Left kidney (tissue), 2 donors: Measurements from ENCODE around the gene SLC22A31. TPM values are rescaled to one million over a fixed set of nuclear protein-coding genes. Genes with fewer than 3 reads are reported as not detected.
"Not testable (repeated sequence)": the region's sequence is repeated elsewhere in the genome, so short reads cannot be mapped to it uniquely, and the experiment has no call there.

Experiments used
- DNase-seq: peaks from one replicate; pipeline ENCODE4 v3.0.0-alpha.2; 2013
- polyA plus RNA-seq: library from polyadenylated mRNA; unstranded; fragments of 120-200 nt; gene quantifications from one replicate; pipeline ENCODE4 v1.2.1, GENCODE V29; 2013; ENCODE audit not compliant: insufficient read length

SLC22A31 gene
- polyA plus RNA-seq, 1 donor, result 0.48 TPM

DNA sequence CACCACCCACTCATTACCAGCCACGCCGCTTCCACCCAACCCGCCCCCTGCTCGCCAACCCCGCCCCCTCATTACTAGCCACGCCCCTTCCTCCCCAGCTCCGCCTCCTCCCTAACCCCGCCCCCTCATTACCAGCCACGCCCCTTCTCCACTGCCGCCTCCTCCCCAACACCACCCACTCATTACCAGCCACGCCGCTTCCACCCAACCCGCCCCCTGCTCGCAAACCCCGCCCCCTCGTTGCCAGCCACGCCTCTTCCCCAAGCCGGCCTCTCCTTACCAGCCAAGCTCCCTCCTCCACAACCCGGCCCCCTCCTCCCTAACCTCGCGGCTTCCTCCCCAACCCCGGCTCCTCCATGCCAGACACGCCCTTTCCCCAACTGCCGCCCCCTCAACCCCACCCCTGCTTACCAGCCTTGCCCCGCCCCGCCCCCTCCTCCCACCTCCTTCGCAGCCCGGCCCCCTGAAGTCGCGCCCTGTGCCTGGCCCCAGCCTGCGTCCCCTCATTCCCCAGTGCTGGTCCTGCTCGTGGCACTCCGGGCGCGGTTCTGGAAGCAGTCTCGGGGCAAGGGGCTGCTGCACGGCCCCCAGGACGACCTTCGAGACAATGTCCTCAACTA, 7.3 kb downstream of the SLC22A31 start:
- DNase-seq, result no peak

DNA sequence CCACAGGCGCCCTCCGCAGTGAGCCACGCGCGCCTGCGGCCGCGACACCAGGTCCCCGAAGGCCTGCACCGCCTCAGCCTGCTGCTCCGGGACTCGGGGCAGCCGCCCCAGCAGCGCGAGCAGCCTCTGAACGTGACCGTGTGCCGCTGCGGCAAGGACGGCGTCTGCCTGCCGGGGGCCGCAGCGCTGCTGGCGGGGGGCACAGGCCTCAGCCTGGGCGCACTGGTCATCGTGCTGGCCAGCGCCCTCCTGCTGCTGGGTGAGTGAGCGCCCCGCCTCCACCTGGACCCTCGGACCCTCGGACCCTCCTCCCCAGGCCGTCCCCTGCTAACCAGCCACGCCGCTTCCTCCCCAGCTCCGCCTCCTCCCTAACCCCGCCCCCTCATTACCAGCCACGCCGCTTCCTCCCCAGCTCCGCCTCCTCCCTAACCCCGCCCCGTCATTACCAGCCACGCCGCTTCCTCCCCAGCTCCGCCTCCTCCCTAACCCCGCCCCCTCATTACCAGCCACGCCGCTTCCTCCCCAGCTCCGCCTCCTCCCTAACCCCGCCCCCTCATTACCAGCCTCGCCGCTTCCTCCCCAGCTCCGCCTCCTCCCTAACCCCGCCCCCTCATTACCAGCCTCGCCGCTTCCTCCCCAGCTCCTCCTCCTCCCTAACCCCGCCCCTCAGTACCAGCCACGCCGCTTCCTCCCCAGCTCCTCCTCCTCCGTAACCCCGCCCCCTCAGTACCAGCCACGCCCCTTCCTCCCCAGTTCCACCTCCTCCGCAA, 8.0 kb downstream of the SLC22A31 start:
- not testable (repeated sequence) for DNase-seq

GRCh38 chr16:89191901-89192185, 8.5 kb downstream of the SLC22A31 start:
- no peak for DNase-seq

DNA sequence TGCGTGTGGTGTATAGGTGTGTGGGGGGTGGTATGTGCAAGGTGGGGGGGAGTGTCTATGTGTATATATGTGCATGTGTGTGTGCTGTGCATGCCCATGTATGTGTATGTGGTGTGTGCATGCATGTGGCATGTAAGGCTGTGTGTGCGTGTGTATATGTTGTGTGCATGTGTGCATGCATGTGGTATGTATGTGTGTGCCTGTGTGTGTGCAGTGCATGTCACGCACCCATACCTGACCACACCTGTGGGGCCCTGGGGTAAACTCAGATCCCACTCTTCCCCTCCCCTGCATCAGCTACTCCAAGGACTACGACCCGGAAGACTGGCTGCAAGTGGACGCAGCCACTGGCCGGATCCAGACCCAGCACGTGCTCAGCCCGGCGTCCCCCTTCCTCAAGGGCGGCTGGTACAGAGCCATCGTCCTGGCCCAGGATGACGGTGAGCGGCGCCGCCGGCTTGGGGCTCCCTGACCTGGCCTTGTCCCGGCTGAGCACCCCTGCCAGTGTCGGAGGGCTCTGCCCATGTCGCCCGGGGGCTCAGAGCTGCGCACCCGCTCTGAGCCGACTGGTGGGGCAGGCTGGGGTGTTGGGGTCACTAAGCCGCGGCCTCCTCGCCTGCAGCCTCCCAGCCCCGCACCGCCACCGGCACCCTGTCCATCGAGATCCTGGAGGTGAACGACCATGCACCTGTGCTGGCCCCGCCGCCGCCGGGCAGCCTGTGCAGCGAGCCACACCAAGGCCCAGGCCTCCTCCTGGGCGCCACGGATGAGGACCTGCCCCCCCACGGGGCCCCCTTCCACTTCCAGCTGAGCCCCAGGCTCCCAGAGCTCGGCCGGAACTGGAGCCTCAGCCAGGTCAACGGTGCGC, 9.1 kb downstream of the SLC22A31 start:
- DNase-seq, result no peak

- DNase-seq, result no peak
Measured at GRCh38 chr16:89190150-89190958, 10.0 kb downstream of the SLC22A31 start.

- no peak for DNase-seq
Measured at GRCh38 chr16:89189358-89190025, 10.8 kb downstream of the SLC22A31 start.

DNA sequence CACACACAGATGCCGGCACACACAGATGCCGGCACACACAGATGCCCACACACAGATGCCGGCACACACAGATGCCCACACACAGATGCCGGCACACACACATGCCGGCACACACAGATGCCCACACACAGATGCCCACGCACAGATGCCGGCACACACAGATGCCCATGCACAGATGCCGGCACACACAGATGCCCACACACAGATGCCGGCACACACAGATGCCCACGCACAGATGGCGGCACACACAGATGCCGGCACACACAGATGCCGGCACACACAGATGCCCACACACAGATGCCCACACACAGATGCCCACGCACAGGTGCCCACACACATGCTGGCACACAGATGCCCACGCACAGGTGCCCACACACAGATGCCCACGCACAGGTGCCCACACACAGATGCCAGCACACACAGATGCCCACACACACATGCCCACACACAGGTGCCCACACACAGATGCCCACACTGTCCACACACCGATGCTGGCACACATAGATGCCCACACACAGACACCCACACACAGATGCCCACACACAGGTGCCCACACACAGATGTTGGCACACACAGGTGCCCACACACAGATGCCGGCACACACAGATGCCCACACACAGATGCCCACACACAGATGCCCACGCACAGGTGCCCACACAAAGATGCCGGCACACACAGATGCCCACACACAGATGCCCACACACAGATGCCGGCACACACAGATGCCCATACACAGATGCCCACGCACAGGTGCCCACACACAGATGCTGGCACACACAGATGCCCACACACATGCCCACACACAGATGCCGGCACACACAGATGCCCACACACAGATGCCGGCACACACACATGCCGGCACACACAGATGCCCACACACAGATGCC, 11.6 kb downstream of the SLC22A31 start:
- not testable (repeated sequence) for DNase-seq

GRCh38 chr16:89187770-89188392, 12.5 kb downstream of the SLC22A31 start:
- DNase-seq, result no peak

GRCh38 chr16:89187032-89187769, 13.1 kb downstream of the SLC22A31 start:
- no peak for DNase-seq

DNA sequence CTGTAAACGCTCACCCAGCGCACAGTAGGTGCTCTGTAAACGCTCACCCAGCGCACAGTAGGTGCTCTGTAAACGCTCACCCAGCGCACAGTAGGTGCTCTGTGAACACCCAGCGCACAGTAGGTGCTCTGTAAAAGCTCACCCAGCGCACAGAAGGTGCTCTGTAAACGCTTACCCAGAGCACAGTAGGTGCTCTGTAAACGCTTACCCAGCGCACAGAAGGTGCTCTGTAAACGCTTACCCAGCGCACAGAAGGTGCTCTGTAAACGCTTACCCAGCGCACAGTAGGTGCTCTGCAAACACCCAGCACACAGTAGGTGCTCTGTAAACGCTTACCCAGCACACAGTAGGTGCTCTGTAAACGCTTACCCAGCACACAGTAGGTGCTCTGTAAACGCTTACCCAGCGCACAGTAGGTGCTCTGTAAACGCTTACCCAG, 13.7 kb downstream of the SLC22A31 start:
- not testable (repeated sequence) for DNase-seq

GRCh38 chr16:89185887-89186592, 14.3 kb downstream of the SLC22A31 start:
- DNase-seq, result not testable (repeated sequence)

GRCh38 chr16:89184933-89185794, 15.2 kb downstream of the SLC22A31 start:
- no peak for DNase-seq

GRCh38 chr16:89184677-89184932, 15.7 kb downstream of the SLC22A31 start:
- no peak for DNase-seq

GRCh38 chr16:89183975-89184676, 16.2 kb downstream of the SLC22A31 start:
- DNase-seq, result no peak

DNA sequence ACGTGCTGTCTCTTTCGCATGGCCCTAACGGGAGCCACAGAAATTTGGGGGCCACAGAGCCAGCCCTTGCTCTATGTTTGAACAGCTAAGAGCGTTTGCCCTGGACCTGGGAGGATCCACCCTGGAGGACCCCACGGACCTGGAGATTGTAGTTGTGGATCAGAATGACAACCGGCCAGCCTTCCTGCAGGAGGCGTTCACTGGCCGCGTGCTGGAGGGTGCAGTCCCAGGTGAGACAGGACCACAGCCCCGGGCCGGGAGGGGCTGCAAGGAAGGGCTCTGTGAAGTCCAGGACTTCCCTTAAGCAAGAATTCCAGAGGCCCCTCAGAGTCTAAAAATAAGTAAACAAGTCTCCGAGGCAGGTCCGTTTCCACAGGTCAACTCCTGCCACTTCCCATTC, 16.9 kb downstream of the SLC22A31 start:
- DNase-seq, result no peak

DNA sequence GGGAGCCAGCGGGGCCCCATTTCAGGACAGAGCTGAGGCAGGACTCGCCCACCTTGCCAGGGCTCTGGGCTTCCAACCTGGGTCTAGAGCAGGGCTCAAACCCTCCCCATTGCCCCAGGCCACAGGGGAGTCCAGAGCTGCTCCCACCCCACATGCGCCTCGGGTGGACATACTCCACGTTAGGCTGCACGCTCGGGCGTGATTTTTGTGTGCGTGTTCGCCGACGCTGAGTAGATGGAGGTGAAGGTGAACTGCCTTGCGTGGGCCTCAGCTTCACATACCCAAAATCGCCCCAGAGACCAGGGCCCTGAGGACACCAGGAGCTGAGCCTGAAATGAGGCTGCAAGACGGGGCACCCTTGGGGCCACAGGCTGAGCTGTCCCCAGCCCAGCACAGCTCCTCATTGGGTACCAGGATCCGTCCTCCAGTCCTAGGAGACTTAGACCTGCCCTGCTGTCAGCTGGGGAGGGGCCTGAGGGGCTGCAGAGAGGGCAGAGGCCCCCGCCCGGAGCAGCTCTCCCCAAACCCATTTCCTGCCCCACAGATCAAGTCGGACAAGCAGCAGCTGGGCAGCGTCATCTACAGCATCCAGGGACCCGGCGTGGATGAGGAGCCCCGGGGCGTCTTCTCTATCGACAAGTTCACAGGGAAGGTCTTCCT, 20.6 kb downstream of the SLC22A31 start:
- no peak for DNase-seq

- DNase-seq, result no peak
Measured at GRCh38 chr16:89179148-89179484, 21.2 kb downstream of the SLC22A31 start.
